ENCODE results near the gene ZC3H7A.

DNA sequence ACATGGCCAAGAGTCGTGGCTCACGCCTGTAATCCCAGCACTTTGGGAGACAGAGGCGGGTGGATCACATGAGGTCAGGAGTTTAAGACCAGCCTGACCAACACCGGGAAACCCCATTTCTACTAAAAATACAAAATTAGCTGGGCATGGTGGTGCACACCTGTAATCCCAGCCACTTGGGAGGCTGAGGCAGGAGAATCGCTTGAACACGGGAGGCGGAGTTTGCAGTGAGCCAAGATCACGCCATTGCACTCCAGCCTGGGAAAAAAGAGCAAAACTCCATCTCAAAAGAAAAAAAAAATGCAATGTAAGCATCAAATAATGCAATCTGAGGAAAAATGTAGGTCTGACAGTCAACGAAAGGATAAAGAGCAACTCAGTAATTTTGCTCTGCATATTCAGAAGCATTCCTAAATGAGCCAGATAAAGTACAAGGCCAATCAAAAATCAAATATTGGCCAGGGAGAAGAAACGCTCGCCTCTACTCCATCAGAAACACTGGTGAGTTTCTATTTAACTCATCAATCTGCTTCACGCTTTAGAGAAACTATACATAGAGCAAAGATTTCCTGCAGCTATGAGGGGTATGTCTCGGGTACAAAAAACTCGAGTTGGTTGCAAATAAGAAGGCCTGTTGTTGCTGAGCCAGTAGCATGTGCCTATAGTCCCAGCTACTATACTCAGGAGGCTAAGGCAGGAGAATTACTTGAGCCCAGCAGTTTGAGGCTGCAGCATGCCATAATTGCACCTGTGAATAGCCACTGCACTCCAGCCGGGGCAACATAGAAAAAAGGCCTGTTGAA is 58.1 kb downstream of the ZC3H7A start:
- no peak for TF ChIP-seq ZNF274 (IDR thresholded peaks at IDR 0.05; ENCODE audit: low read depth, low read length)
- TF ChIP-seq YY1 (IDR thresholded peaks at IDR 0.05; ENCODE audit: insufficient read depth, insufficient read length) = no peak

Data from NT2/D1 (cell line).